ENCODE results near the gene TMEM31.

GRCh38 chrX:103678199-103678993 is 32.3 kb upstream of the TMEM31 start:
- TF ChIP-seq CTCF (IDR thresholded peaks at IDR 0.05) = no peak
- no peak for TF ChIP-seq SIN3A (IDR thresholded peaks at IDR 0.05; ENCODE audit: borderline replicate concordance, low read depth, low read length)
- TF ChIP-seq ZBTB33 (IDR thresholded peaks at IDR 0.05; ENCODE audit: borderline replicate concordance, low read depth) = no peak
- no peak for TF ChIP-seq USF1 (IDR thresholded peaks at IDR 0.05; ENCODE audit: borderline replicate concordance, low read depth)
- TF ChIP-seq FOXM1 (IDR thresholded peaks at IDR 0.05; ENCODE audit: low read depth) = no peak
- no peak for TF ChIP-seq POLR2AphosphoS5 (IDR thresholded peaks at IDR 0.05; ENCODE audit: low read depth, low read length)
- TF ChIP-seq EP300 (IDR thresholded peaks at IDR 0.05; ENCODE audit: borderline replicate concordance in 1 of 2, low read depth in 1 of 2, low read length in 1 of 2) = no peak
- TF ChIP-seq EZH2phosphoT487 (IDR thresholded peaks at IDR 0.05; ENCODE audit: borderline replicate concordance, low read depth) = no peak
- TF ChIP-seq MAX (IDR thresholded peaks at IDR 0.05; ENCODE audit: low read depth) = no peak
- no peak for TF ChIP-seq SMC3 (IDR thresholded peaks at IDR 0.05; ENCODE audit: low read depth, low read length)
- TF ChIP-seq TCF12 (IDR thresholded peaks at IDR 0.05) = no peak
